Activated T-cell treated with anti-CD3 and anti-CD28 coated beads for 48 hours (primary cell): ENCODE results near the gene PEDS1.
A peak's percentile ranks its signal among the peaks of the same experiment; 100 is the strongest.
"Not testable (repeated sequence)": the region's sequence is repeated elsewhere in the genome, so short reads cannot be mapped to it uniquely, and the experiment has no call there.

Source experiments
- DNase-seq: peaks from one replicate; pipeline ENCODE4 v3.0.0-alpha.2; 2020; ENCODE audit warnings: low read depth

PEDS1 gene

DNA sequence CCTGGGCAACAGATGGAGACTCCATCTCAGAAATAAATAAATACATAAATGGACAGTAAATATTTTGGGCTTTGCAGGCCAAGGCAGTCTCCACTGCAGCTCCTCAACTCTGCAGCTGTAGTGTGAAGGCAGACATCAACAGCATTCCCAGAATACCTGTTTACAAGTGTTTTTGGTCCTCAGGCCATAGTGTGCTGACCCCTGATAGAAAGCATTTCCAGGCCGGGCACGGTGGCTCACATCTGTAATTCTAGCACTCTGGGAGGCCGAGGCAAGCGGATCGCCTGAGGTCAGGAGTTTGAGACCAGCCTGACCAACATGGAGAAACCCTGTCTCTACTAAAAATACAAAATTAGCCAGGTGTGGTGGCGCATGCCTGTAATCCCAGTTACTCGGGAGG lies 18.4 kb downstream of the PEDS1 start:
- DNase-seq: not testable (repeated sequence)

DNA sequence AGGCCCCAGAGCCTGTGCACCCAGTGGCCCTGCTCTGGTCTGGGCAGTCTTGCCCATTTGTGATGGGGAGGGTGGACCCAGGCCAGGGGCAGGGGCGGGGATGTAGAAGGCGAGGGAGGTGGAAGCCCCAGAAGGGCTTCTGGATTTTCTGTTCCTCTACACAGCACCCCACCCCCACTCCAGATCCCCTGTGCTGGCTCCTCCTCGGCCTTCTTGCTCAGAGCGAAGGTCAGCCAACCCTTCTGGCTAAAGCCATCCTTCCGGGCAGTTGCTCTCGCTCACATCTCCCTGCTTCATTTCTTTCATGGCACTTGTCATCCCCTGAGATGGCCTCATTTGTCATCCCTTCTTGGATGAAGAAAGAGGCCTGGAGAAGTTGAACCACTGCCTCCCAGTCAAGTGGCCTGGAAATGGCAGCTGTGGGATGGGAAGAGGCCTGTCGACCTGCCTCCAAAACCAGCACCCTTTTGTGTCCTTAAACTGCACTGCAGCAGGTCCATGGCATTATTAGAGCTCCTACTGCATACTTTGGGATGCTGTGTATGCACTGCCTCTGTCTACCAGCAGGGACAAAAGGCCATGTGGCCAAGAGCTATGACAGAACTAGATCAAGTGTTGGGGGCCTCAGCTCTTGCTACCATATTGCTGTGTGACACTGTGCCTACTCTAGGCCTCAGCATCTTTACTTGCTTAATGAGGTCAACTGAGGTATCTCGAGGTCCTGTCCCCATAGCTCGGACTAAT lies 19.9 kb downstream of the PEDS1 start:
- no peak for DNase-seq

DNA sequence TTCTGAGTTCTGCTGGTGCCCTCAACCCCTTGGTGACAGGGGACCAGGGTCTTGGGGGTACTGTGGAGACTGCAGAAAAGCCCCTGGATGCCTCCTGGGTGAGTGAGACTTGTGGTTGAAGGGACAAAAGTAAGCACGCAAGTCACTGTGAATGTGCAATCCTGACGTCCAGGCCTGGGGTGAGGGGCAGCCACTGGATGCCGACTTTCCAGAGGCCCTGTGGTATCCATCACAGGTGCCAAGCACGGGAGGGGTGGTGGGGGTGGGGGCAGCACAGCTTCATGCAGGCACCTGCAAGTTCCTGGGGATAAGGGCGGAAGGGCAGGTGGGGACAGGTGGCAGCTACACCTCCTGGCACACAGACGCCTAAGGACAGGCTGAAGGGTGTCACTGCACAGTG lies 20.5 kb downstream of the PEDS1 start:
- DNase-seq: no peak

DNA sequence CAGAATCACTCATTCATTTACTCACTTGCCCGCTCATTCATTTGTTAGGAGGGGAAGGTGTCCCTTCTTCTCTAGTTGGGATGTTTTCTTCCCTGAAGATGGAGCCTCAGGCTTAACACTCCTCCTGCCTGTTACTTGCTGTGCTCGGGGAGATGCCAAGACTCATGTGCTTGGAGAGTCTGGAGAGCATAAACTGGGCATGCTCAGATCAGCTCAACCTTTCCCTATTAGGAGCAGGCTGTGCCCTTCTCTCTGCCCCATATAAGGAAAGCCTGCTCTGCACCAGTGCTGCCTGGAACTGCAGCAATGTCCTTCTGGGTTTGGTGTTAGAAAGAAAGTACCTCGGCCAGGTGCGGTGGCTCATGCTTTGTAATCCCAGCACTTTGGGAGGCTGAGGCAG lies 22.5 kb downstream of the PEDS1 start:
- no peak for DNase-seq

- DNase-seq: no peak
Measured at GRCh38 chr20:50130356-50130723, 23.2 kb downstream of the PEDS1 start.

GRCh38 chr20:50129662-50130355 lies 23.7 kb downstream of the PEDS1 start:
- no peak for DNase-seq

GRCh38 chr20:50128520-50128905 lies 25.0 kb downstream of the PEDS1 start:
- no peak for DNase-seq

DNA sequence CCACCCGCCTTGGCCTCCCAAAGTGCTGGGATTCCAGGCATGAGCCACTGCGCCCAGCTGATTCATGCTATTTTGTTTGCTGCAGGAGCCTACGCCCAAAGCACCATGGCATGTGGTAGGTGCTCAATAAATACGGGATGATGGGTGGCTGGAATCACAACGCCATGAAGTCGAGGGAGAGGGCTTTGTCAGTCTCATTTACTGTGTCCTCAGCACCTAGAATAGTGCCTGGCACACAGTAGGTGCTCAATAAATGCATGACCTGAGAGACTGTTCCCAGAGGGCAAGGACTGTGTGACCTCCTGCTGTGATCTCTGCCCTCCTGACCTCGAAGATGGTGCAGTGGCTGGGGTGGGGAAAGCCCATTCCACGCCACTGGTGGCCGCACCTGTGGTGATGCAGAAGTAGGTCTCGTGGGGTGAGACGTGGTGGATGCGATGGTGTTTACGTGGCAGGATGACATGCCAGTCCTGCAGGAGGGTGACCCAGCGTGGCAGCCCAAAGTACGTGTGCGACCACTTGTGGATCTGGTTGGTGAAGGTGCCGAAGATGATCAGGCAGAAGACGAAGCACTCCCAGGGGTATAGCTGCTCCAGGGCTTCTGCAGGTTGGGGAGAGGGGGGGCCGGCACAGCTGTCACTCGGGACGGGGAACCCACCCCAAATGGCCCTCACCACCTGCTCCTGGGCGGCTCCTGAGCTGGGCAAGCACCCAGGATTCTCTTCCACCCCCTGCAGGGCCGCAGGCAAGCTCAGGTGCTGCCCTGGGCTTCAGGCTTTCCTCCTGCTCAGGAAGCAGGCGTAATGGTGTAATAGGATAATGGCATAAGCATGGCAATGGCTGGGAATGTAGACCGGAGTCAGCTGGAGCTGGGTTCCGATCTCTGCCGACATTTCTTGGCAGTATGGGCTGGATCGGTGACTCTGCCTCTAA lies 25.7 kb downstream of the PEDS1 start:
- no peak for DNase-seq

GRCh38 chr20:50126662-50127061 lies 26.9 kb downstream of the PEDS1 start:
- no peak for DNase-seq

DNA sequence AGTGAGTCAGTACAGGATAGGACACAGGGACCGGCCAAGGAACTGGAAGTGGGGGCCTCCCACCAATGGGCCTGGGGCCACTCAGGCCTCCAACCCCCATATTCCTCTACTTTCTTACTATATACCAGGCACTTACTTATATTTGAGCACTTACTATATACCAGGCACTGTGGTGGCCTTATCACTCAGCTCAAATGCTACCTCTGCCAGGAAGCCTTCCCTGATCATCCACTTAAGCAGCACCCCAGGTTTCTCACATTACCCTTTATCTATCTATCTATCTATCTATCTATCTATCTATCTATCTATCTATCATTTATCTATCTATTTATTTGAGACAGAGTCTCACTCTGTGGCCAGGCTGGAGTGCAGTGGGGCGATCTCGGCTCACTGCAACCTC lies 28.2 kb downstream of the PEDS1 start:
- no peak for DNase-seq

- no peak for DNase-seq
Measured at GRCh38 chr20:50124496-50124895, 29.0 kb downstream of the PEDS1 start.

DNA sequence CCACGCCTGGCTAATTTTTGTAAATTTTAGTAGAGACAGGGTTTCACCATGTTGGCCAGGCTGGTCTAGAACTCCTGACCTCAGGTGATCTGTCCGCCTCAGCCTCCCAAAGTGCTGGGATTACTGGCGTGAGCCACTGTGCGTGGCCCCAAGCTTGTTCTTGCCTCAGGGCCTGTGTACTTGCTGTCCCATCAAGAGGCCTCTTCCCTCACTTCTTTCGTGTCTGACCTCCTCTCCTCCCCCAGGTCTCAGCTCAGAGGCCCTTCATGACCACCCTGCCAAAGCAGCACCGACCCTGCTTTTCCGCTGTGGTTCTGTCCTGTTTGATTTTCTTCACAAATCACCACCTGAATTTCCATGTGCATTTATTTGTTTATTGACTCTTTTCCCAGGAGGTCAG lies 30.1 kb downstream of the PEDS1 start:
- no peak for DNase-seq

DNA sequence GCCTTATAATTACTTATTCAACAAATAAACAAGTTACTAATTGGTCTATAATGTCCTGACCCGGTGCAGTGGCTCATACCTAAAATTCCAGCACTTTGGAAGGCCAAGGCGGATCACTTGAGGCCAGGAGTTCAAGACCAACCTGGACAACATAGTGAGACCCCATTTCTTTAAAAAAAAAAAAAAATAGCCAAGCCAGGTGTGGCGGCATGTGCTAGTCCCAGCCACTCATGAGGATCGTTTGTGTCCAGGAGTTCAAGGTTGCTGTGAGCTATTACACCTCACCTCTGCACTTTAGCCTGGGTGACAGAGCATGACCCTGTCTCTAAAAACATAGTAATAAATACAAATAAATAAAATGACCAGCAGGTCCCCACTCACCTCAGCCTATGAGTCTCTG lies 30.8 kb downstream of the PEDS1 start:
- no peak for DNase-seq

DNA sequence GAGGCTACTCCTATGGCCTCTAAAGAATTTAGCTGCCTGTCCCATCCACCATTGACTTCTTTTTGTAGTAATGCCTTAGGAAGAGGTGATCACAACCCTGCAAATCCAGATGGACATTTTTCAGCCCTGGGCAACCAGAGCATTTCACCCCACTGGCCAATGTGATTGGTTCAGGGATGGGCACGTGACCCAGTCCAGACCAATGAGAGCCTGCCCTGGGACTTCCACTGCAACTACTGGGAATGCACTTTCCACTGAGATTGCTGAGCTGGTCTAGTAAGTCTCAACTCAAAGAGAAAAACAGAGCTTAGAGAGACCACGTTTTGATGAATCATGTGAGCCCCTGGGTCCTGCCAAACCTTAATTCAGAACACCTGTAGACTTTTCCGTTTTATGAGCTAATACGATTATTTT lies 31.7 kb downstream of the PEDS1 start:
- DNase-seq: no peak

GRCh38 chr20:50120935-50121693 lies 32.4 kb downstream of the PEDS1 start:
- peak; percentile 38 for DNase-seq

- no peak for DNase-seq
Measured at GRCh38 chr20:50118203-50118602, 35.3 kb downstream of the PEDS1 start.

- DNase-seq: no peak
Measured at GRCh38 chr20:50116368-50116999, 37.0 kb downstream of the PEDS1 start.

DNA sequence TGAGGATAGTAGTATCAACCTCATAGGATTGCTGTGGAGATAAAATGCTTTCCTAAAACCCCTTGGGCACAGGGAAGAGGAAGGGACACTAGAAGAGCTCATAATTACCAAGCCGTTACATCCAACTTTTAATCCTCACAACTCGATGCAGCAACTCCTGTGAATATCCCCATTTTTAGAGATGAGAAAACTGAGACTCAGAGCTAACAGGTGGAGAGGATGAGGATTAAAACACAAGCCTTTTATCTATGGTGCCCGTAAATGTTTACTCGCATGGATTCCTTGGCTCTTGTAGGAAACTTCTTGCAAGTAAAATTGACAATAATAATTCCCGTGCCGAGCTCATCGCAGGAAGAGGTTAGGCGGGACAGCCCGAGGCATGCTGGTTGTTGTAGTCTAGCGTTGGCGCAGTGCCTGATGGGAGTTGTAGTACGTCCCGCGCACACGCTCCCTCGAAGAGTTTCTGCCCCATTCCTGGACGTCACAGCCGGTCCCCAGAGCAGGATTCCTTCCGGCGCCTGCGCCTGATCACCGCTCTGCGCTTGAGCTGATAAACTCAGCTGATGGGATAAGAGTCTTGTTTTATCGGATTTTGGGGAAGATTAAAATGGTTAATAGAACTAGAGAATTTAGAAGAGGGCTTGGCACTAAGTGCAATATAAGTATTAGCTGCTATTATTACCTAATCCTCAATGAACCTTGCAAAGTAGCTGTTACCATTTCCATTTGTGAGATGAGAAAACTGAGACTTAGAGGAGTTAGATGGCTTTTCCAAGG lies 37.7 kb downstream of the PEDS1 start:
- DNase-seq: peak; percentile 84

DNA sequence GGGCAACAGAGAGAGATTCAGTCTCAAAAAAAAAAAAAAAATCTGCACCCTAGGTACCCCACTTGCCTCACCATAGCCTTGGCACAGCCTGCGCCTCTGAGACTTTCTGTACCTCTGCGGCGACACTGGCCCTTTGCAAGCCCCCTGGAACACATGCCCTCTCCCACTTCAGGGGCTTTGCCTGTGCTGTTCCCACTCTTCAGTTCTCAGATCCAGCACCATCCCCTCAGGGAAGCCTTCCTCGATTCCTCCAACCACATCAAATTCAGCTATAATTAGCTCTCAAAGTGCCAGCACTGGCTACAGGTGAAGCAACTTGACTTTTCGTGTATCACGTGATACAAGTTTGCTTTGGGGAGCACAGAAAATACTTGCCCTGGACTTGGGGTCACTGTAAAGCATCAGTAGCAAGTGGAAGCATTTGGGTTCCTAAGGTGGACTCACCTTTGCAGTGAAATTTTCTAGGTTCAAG lies 38.4 kb downstream of the PEDS1 start:
- DNase-seq: no peak

DNA sequence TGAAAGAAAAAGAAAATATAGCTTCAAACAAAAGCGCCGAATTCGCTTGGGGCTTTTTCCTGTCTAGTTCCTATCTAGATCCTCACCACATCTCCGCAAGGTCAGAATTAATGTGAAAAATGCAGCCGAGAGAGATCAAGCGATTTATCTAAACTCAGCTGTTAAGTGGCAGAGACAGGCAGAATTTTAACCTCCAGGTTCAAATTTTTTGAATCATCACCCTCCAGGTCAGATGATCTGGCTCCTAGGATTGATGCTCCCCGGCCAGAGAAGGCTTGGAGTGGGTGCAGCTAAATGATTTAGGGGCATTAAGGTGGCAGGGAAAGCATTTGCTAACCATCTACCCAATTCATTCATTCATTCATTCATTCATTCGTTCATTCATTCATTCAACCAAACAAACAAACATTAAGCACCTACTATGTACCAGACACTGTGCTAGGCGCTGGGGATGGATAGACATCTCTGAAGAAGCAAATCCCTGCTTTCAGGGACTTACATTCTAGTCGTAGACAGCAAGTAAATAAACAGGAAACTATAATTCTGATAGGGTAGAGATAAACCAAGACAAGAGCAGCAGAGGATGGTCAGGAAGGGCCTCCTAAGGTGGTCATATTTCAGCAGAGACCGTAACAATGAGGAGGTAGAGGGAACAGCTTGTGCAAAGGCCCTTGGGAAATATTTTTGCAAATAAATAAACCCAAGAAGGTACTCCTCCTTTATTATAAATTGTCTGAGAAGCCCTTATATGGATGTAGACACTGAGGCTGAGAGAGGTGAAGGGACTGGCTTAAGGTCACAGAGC lies 39.9 kb downstream of the PEDS1 start:
- DNase-seq: no peak
